HG02798 (cell line): ENCODE measurements around the gene USP22.

Experiments used
- ATAC-seq: cut with Tn5 transposase; IDR thresholded peaks from one replicate; pipeline ENCODE4 v1.9.1; 2021; ENCODE audit warnings: mild to moderate bottlenecking; ENCODE audit not compliant: unreplicated experiment, poor library complexity

USP22 gene

GRCh38 chr17:20968913-20969616 lies 73.7 kb downstream of the USP22 start:
- ATAC-seq = no peak

- ATAC-seq = no peak
Measured at GRCh38 chr17:20967776-20968175, 75.0 kb downstream of the USP22 start.

GRCh38 chr17:20966870-20967269 lies 75.9 kb downstream of the USP22 start:
- no peak for ATAC-seq

GRCh38 chr17:20965492-20965891 lies 77.3 kb downstream of the USP22 start:
- ATAC-seq = no peak

GRCh38 chr17:20961586-20961985 lies 81.2 kb downstream of the USP22 start:
- ATAC-seq = no peak

- ATAC-seq = no peak
Measured at GRCh38 chr17:20960871-20961270, 81.9 kb downstream of the USP22 start.

- ATAC-seq = no peak
Measured at GRCh38 chr17:20955427-20956323, 87.1 kb downstream of the USP22 start.

GRCh38 chr17:20954794-20955193 lies 88.0 kb downstream of the USP22 start:
- ATAC-seq = no peak

GRCh38 chr17:20952183-20952582 lies 90.6 kb downstream of the USP22 start:
- ATAC-seq = no peak
